Glomerular visceral epithelial cell (primary cell): ENCODE measurements around the gene RASA3.
"Not testable (repeated sequence)": the region's sequence is repeated elsewhere in the genome, so short reads cannot be mapped to it uniquely, and the experiment has no call there.

Source experiments
- DNase-seq: peaks from one replicate; pipeline ENCODE4 v3.0.0-alpha.2; 2016; ENCODE audit errors: extremely low spot score

Gene RASA3

GRCh38 chr13:114127473-114128347 is 4.7 kb downstream of the RASA3 start:
- DNase-seq = no peak

DNA sequence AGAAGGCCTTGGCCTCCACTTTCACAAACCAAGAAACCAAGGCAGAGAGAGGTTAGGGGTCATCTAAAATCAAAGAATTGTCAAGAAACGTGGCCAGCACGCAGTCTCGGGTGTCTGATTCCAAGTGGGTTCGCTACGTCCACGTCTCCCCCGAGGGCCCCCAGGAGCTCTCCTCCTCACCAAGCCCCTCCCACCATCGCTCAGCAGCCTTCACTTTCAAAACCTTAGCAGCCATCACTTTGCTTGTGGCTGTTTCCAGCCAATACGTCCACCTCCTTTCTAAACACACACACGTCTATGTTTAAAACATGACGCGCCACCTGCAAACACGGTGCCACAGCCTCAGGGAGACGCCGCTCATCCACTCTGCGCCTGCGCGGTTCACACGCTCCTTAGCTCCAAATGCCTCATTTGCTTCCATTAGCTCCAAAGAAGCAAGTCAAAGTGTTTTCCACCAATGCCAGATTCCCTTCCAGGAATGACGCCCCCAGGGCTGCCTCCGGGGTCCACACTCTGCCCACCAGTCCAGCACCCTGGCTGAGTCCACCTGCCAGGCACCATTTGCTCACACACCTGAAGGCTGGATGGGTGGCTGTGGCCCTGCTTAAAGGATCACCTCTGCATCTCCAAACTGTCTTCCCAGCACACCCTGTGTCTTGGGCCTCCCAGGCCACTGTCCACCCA is 5.5 kb downstream of the RASA3 start:
- no peak for DNase-seq

DNA sequence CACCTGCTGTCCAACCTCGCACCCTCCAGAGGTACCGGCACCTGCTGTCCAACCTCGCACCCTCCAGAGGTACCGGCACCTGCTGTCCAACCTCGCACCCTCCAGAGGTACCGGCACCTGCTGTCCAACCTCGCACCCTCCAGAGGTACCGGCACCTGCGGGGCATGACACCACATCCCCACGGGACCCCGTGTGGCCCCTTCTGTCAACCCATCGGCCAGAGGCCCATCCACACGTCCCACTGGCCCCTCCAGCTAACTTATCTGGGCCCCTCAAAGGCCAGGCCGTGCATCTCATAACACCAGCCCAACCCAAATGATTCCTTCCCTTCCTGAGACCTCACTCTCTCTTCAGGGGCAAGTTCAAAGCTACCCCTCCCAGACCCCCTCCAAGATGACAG is 6.3 kb downstream of the RASA3 start:
- DNase-seq = not testable (repeated sequence)

DNA sequence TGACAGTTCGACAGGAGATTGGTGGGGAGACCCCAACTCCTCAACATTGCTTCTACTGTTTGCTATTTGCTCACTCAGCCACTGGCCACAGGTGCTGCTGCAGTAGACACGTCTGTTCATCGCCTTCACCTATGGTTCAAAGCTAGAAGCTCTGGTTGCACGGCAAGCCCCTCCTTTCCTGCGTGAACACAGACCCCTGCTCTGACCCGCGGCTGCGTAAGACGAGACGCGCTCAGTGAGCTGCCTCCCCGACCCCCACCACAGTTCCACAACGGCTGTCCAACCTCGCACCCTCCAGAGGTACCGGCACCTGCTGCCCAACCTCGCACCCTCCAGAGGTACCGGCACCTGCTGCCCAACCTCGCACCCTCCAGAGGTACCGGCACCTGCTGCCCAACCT is 6.8 kb downstream of the RASA3 start:
- DNase-seq = no peak

- peak; percentile 68 for DNase-seq
These were observed 7.5 kb downstream of the RASA3 start for GRCh38 chr13:114124921-114125320.

DNA sequence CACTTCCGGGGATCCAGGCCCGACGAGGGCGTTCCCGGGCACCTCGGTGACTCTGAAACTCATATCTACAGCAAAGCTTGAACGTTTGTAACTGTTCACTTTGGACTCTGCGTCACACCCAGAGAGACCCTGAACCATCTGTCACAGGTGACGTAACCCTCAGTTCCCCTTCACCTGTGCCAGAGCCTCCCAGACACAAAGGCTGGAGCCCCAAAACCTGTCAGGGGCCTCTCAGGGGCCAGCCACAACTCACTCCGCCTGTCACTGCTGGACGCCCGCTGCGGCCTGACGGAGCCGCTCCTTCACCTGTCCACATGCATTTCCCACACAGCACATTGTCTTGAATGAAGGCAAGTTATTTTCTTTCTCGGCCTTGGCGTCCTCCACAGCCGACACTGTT is 8.0 kb downstream of the RASA3 start:
- no peak for DNase-seq

DNA sequence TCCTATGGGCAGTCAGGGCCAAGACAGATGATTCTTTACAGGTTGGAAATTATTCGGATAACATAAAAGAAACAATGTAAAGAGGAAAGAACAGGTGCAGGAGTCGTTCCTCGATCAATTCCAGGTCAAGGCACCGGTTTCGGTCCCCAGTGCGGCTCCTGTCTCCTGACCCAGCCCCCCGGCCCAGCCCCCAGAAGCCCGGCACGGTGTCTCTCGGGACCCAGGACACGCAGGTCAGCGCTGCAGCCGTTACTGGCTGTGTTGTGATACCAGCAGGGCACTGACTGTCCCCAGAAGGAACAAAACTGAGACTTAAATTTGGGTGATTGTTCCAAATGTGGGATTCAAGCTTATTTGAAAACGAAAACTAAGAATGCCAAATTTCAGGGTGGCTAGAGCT is 8.5 kb downstream of the RASA3 start:
- DNase-seq = no peak

GRCh38 chr13:114123448-114123847 is 9.0 kb downstream of the RASA3 start:
- no peak for DNase-seq

GRCh38 chr13:114122591-114123211 is 9.7 kb downstream of the RASA3 start:
- DNase-seq = no peak

- no peak for DNase-seq
These were observed 10.3 kb downstream of the RASA3 start for GRCh38 chr13:114122127-114122511.

- no peak for DNase-seq
These were observed 10.8 kb downstream of the RASA3 start for GRCh38 chr13:114121496-114122126.

DNA sequence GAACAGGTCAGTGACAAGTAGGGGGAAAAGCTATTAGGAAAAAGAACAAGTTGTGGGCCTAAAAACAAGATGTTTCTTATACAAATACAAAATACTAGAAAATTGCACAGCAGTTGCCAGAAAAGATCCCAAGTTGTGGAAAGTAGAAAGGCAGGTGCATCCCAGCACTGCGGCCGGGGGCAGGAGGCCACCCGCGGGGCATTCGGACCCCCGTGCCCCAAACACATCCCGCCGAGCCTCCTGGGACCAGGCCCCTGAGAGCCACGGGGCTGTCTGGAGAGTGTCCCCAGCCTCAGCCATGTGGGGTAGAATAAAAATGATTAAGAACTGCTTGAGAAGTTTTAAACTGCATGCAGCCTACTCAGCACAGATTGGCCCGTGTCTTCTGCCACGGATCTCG is 11.4 kb downstream of the RASA3 start:
- no peak for DNase-seq

DNA sequence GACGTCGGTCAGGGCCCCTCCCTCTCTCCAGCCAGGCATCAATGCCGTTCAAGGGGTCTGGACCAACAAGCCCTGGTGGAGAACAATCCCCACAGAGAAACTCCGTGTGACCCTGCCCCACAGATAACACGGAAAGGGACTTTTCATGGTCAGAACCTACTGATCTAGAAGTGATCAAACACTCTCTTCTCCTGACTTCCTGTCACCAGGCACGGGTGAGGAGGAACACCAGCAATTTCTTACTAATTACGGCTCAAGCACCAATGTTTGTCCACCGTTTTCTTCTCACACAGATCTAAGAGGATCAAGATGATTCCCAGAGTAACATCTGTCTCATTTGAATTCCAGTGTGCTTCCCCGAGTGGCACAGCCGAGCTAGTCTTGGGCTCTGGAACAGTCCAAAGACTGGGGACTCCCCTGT is 11.8 kb downstream of the RASA3 start:
- no peak for DNase-seq

- DNase-seq = peak; percentile 90
These were observed 13.2 kb downstream of the RASA3 start for GRCh38 chr13:114119196-114119595.

GRCh38 chr13:114118511-114119123 is 13.8 kb downstream of the RASA3 start:
- peak; percentile 87 for DNase-seq

GRCh38 chr13:114118086-114118485 is 14.3 kb downstream of the RASA3 start:
- DNase-seq = no peak

DNA sequence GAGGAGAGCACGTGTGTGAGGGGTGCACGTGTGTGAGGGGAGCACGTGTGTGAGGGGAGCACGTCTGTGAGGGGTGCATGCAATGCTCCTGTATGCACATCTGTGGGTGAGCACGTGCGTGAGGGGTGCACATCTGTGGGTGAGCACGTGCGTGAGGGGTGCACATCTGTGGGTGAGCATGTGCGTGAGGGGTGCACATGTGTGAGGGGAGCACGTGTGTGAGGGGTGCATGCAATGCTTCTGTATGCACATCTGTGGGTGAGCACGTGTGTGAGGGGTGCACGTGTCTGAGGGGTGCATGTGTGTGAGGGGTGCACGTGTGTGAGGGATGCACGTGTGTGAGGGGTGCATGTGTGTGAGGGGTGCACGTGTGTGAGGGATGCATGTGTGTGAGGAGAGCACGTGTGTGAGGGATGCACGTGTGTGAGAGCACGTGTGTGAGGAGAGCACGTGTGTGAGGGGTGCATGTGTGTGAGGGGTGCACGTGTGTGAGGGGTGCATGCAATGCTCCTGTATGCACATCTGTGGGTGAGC is 15.0 kb downstream of the RASA3 start:
- DNase-seq = not testable (repeated sequence)

- no peak for DNase-seq
These were observed 15.7 kb downstream of the RASA3 start for GRCh38 chr13:114116734-114117133.

GRCh38 chr13:114115796-114116195 is 16.6 kb downstream of the RASA3 start:
- DNase-seq = no peak

- peak; percentile 81 for DNase-seq
These were observed 17.2 kb downstream of the RASA3 start for GRCh38 chr13:114115191-114115671.

GRCh38 chr13:114114666-114115065 is 17.8 kb downstream of the RASA3 start:
- DNase-seq = not testable (repeated sequence)
